Aorta (tissue), 5 donors: ENCODE data around the gene ELL3. TPM values are rescaled to one million over a fixed set of nuclear protein-coding genes. Genes with fewer than 3 reads are reported as not detected.
"Not testable (repeated sequence)": the region's sequence is repeated elsewhere in the genome, so short reads cannot be mapped to it uniquely, and the experiment has no call there.

Source experiments
- ATAC-seq: fragments of 200-7000 bp; cut with Tn5 transposase; one replicate; pipeline ENCODE4 v1.9.1; 2022; ENCODE audit warnings: moderate library complexity; ENCODE audit not compliant: low FRiP score
- DNase-seq, 2 donors: peaks; one replicate each; pipeline ENCODE4 v3.0.0-alpha.2; 2020
- H3K27ac ChIP-seq, 2 donors: one replicate each; pipeline ENCODE4 v1.5.1; 2013; ENCODE audit warnings: low read length in 2 of 2, mild to moderate bottlenecking in 2 of 2, moderate library complexity in 2 of 2, control low read depth in 1 of 2, inconsistent platforms in 1 of 2, low read depth in 1 of 2
- H3K27me3 ChIP-seq, 2 donors: one replicate each; pipeline ENCODE4 v1.6.1; 2013; ENCODE audit warnings: control low read depth in 1 of 2, low read length in 1 of 2, mild to moderate bottlenecking in 1 of 2, moderate library complexity in 1 of 2; ENCODE audit not compliant: insufficient read depth in 2 of 2, control insufficient read depth in 1 of 2
- H3K36me3 ChIP-seq, 2 donors: one replicate each; pipeline ENCODE4 v1.6.1; 2013; ENCODE audit warnings: control low read depth in 1 of 2, low read length in 1 of 2, mild to moderate bottlenecking in 1 of 2; ENCODE audit not compliant: insufficient read depth in 2 of 2, control insufficient read depth in 1 of 2
- H3K4me1 ChIP-seq, 2 donors: one replicate each; pipeline ENCODE4 v1.6.1; 2013; ENCODE audit warnings: low read length in 2 of 2, control low read depth in 1 of 2, mild to moderate bottlenecking in 1 of 2, moderate library complexity in 1 of 2; ENCODE audit not compliant: insufficient read depth in 2 of 2, control insufficient read depth in 1 of 2
- H3K4me3 ChIP-seq, 2 donors: one replicate each; pipeline ENCODE4 v1.5.1; 2013; ENCODE audit warnings: low read length in 2 of 2, control low read depth in 1 of 2, mild to moderate bottlenecking in 1 of 2
- H3K9me3 ChIP-seq: one replicate; pipeline ENCODE4 v1.6.1; 2013; ENCODE audit warnings: mild to moderate bottlenecking, low read length; ENCODE audit not compliant: control insufficient read depth
- WGBS, 2 donors: extraction: QIAGEN DNeasy Blood & Tissue Kit; methylation state at CpG; one replicate each; pipeline ENCODE4 v1.1.7; 2013; 5-methylcytosine and 5-hydroxymethylcytosine counted together
- intact Hi-C, 2 donors: fragments of 100-400 bp; cut with DNase I; formaldehyde crosslinking; loops; one replicate each; pipeline versions ENCODE4 v1.14.2 to v1.15.0; 2022
- microRNA-seq, 2 donors: library from miRNA; unstranded; fragments of <30 nt; microRNA quantifications; one replicate each; pipeline ENCODE4 v1.2.0, GENCODE V29; 2020
- polyA plus RNA-seq, 2 donors: library from polyadenylated mRNA; stranded (reverse); fragments of 200-250 nt; gene quantifications; one replicate each; pipeline ENCODE4 v1.2.3, GENCODE V29; 2013
- total RNA-seq, 2 donors: library from RNA; stranded (reverse); fragmentation: NEBNext Ultra II Directional; extraction: Animal tissue kit (Norgen Biotek cat#: 25700); gene quantifications; one replicate each; pipeline ENCODE4 v1.2.1, GENCODE V29; 2021
- donor health status: healthy with polysubstance abuse.
- donor health status: Bipolar disorder and iron deficiency.
- donor health status: DM: no; HTN: no; CAD: no.
- donor health status: DM: no; HTN: no; CAD: no.
- donor health status: DM: yes; HTN: yes; CAD: no.

ELL3 gene
- total and polyA plus RNA-seq, 4 donors, result 2.5 to 7.9 (median 6.2) TPM

GRCh38 chr15:43746903-43747309 lies 29.9 kb downstream of the ELL3 start:
- 0 to 2% methylated on average over 12 of the region's 12 CpGs for WGBS, 2 donors
- Histone ChIP-seq H3K4me3 (peak overlapping the region; percentile 75 to 92), H3K27ac (peak overlapping the region in 1 of 2 donors; percentile 65)
- H3K36me3 ChIP-seq, H3K9me3 ChIP-seq, DNase-seq, H3K4me1 ChIP-seq, H3K27me3 ChIP-seq, ATAC-seq, intact Hi-C loops: not testable (repeated sequence)

DNA sequence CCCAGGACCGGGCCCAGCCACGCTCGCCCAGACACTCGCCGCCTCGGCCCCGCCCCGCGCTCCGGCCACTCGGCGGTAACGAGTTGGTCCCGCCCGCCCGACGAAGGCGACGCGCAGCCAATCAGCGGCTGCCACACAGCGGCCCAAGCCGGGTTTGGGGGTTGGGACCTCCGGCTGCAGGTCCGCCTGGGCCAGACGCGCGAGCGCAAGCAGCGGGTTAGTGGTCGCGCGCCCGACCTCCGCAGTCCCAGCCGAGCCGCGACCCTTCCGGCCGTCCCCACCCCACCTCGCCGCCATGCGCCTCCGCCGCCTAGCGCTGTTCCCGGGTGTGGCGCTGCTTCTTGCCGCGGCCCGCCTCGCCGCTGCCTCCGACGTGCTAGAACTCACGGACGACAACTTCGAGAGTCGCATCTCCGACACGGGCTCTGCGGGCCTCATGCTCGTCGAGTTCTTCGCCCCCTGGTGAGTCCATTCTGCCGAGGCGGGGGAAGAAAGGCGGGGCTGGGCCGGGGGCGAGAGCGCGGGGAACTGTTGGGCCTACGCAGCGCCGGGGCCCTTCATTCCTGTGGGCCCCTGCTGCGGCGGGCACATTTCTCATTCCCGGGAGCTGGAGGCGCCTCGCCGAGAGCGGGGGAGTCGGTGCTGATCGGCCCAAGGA lies 30.4 kb downstream of the ELL3 start, which contains the start of gene PDIA3:
PDIA3 (plus strand) TSS at position 194 of the 658 bp plus-strand sequence; CDS start at position 296, 102 bp downstream.
- H3K4me1 ChIP-seq, H3K27me3 ChIP-seq, H3K36me3 ChIP-seq, H3K9me3 ChIP-seq, intact Hi-C loops: not testable (repeated sequence)
- peak; percentile 96 to 98 for DNase-seq
- WGBS, 2 donors, result 0 to 1% methylated on average over 73 to 84 of the region's 84 CpGs
- ATAC-seq, result peak; percentile 98
- Histone ChIP-seq H3K4me3 (peak within 1 kb of the TSS; percentile 75 to 92), H3K27ac (peak within 1 kb of the TSS; percentile 59 to 84)

DNA sequence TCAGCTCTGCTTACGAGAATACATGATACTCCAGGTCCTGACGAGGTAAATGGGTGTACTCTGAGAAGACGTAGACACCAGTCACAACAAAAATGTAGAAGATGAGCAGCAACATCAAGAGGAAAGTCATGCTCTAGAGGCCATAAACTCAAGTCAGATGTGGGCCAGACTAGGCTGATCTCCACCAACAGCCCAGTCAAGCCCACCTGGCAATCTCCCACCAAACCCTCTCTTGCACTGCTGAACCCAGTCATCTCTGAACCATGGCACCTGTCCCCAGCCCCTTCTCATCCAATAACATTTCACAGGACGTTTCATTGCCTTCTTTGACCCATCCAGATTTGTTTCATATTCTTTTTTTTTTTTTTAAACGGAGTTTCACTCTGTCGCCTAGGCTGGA lies 41.4 kb downstream of the ELL3 start:
- ATAC-seq, result no peak

DNA sequence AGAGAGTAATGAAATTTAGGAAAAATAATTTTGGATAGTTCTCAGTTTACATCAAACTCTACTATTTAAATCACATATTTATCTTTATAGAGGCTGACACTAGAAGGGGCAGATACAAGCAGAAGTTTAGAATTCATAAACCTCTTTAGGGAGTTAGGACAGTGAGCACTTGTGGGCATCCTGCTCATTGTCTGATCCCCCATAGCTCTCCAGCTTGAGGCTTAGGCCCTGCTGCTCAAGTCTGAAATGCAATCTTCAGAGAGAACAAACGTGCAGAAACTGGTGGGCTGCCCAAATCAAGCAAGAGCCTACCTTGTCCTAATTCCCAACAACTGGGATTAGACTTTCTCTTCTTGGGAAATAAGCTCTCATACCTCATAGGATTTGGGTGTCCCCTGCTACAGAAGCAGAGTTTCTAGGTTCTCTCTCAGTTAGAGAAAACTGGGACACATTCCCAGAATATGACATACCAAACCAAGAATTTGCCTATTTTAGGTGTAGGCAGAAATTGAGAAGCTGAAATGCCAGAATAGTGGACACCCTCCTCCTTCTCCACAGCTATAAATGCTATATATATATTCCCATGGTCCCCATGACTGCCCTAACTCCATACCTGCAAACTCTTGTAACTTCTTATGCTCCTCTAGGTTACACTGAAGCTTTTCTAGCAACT lies 48.6 kb downstream of the ELL3 start:
- H3K27ac ChIP-seq, result peak overlapping the region in 1 of 2 donors; percentile 84
- DNase-seq, intact Hi-C loops, H3K36me3 ChIP-seq, H3K4me1 ChIP-seq, H3K4me3 ChIP-seq, H3K9me3 ChIP-seq, H3K27me3 ChIP-seq: not testable (repeated sequence)
- ATAC-seq, result peak; percentile 48
- WGBS, 2 donors, result 0 to 8% methylated on average over 1 of the region's 1 CpG

More for the DNA sequence above, 41.4 kb downstream of the ELL3 start:
- 85 to 89% methylated on average over 6 of the region's 6 CpGs for WGBS, 2 donors
- H3K27ac ChIP-seq, result no peak overlapping the region
- intact Hi-C loops, result no loop called here
- no peaks in the 10 kb centered on the region for H3K9me3 ChIP-seq
- H3K27me3 ChIP-seq, result no peaks in the 10 kb centered on the region
- no peaks in the 10 kb centered on the region for H3K36me3 ChIP-seq
- H3K4me3 ChIP-seq, result no peak overlapping the region
- no peaks in the 10 kb centered on the region for H3K4me1 ChIP-seq
- no peak for DNase-seq

- H3K27ac ChIP-seq, H3K4me1 ChIP-seq, H3K27me3 ChIP-seq, DNase-seq, intact Hi-C loops, H3K9me3 ChIP-seq, H3K36me3 ChIP-seq, ATAC-seq, H3K4me3 ChIP-seq: not testable (repeated sequence)
- 98 to 100% methylated on average over 1 of the region's 1 CpG for WGBS, 2 donors
Observed at GRCh38 chr15:43726306-43726705, 50.5 kb downstream of the ELL3 start.

GRCh38 chr15:43723151-43723550 lies 53.6 kb downstream of the ELL3 start:
- DNase-seq (no peak), ATAC-seq (no peak)
- Histone ChIP-seq H3K36me3 (no peaks in the 10 kb centered on the region), H3K4me1 (no peaks in the 10 kb centered on the region), H3K4me3 (no peak overlapping the region), H3K27me3 (no peaks in the 10 kb centered on the region), H3K9me3 (no peaks in the 10 kb centered on the region), H3K27ac (no peak overlapping the region)
- intact Hi-C loops, result no loop called here
- WGBS, 2 donors, result 71 to 75% methylated on average over 4 of the region's 4 CpGs

Small RNAs within 50 kb of the gene (microRNA-seq; reads per million reads assigned to microRNA genes)
- gene MIR1282, result 0 reads per million in 2 donors

Other genes with a start within 250 kb of the ELL3 start
- gene PPIP5K1, start 186.8 kb downstream of the ELL3 start, total RNA-seq, result 10 to 100 TPM; 40.8 to 53.7 TPM
- gene PPIP5K1, start 186.8 kb downstream of the ELL3 start, polyA plus RNA-seq, result 10 to 100 TPM in 1 of 2 donors, 1 to 10 TPM in 1; 8.3 to 13.4 TPM
- not detected for gene CKMT1B, start 182.9 kb downstream of the ELL3 start, total RNA-seq
- gene CKMT1B, start 182.9 kb downstream of the ELL3 start, polyA plus RNA-seq, result 10 to 100 TPM in 1 of 2 donors, under 1 TPM in 1; 0.05 to 17.4 TPM
- under 1 TPM; 0.45 to 0.90 TPM for gene STRC, start 158.2 kb downstream of the ELL3 start, total RNA-seq
- gene STRC, start 158.2 kb downstream of the ELL3 start, polyA plus RNA-seq, result 1 to 10 TPM in 1 of 2 donors, not detected in 1; 1.2 TPM
- 1 to 10 TPM; 7.0 to 9.3 TPM for gene CATSPER2, start 128.1 kb downstream of the ELL3 start, total RNA-seq
- 10 to 100 TPM in 1 of 2 donors, under 1 TPM in 1; 0.63 to 13.7 TPM for gene CATSPER2, start 128.1 kb downstream of the ELL3 start, polyA plus RNA-seq
- not detected for gene CKMT1A, start 83.1 kb downstream of the ELL3 start, total RNA-seq
- 10 to 100 TPM in 1 of 2 donors, not detected in 1; 11.1 TPM for gene CKMT1A, start 83.1 kb downstream of the ELL3 start, polyA plus RNA-seq
- 100 to 1,000 TPM; 304 to 313 TPM for gene PDIA3, start 30.5 kb downstream of the ELL3 start, total RNA-seq
- gene PDIA3, start 30.5 kb downstream of the ELL3 start, polyA plus RNA-seq, result 100 to 1,000 TPM; 156 to 219 TPM
- gene SERF2, start 15.4 kb upstream of the ELL3 start, total RNA-seq, result 100 to 1,000 TPM; 733 to 789 TPM
- gene SERF2, start 15.4 kb upstream of the ELL3 start, polyA plus RNA-seq, result 1,000 to 10,000 TPM; 1,795 to 2,327 TPM
- gene SERINC4, start 23.3 kb upstream of the ELL3 start, total RNA-seq, result not detected
- under 1 TPM; 0.43 to 0.88 TPM for gene SERINC4, start 23.3 kb upstream of the ELL3 start, polyA plus RNA-seq
- 10 to 100 TPM; 12.6 to 16.3 TPM for gene HYPK, start 23.6 kb upstream of the ELL3 start, total RNA-seq
- 10 to 100 TPM in 1 of 2 donors, 1 to 10 TPM in 1; 3.0 to 31.6 TPM for gene HYPK, start 23.6 kb upstream of the ELL3 start, polyA plus RNA-seq
- 10 to 100 TPM; 20.1 to 20.6 TPM for gene MFAP1, start 47.7 kb upstream of the ELL3 start, total RNA-seq
- gene MFAP1, start 47.7 kb upstream of the ELL3 start, polyA plus RNA-seq, result 10 to 100 TPM; 13.7 to 19.2 TPM
- gene WDR76, start 50.0 kb upstream of the ELL3 start, total RNA-seq, result 1 to 10 TPM; 4.8 to 6.5 TPM
- gene WDR76, start 50.0 kb upstream of the ELL3 start, polyA plus RNA-seq, result 1 to 10 TPM; 1.9 to 3.4 TPM